MM.1S (cell line): ENCODE results near the gene PROX1.

Experiments used
- CTCF ChIP-seq: fragments of 300-600 bp; sonication (generic); IDR thresholded peaks from 2 replicates; pipeline ENCODE4 v1.5.1; 2016; ENCODE audit warnings: antibody characterized with exemption, low read length, mixed read lengths
- EZH2 ChIP-seq: fragments of 300-600 bp; sonication (generic); optimal IDR thresholded peaks from 2 replicates; pipeline ENCODE3; 2017; ENCODE audit warnings: low read depth, mild to moderate bottlenecking, antibody characterized with exemption, low read length, mixed read lengths

- TF ChIP-seq CTCF (no peak), EZH2 (no peak)
These were observed 24.6 kb downstream of the PROX1 start for GRCh38 chr1:214012418-214012817.
